ENCODE measurements around the gene FRY.

DNA sequence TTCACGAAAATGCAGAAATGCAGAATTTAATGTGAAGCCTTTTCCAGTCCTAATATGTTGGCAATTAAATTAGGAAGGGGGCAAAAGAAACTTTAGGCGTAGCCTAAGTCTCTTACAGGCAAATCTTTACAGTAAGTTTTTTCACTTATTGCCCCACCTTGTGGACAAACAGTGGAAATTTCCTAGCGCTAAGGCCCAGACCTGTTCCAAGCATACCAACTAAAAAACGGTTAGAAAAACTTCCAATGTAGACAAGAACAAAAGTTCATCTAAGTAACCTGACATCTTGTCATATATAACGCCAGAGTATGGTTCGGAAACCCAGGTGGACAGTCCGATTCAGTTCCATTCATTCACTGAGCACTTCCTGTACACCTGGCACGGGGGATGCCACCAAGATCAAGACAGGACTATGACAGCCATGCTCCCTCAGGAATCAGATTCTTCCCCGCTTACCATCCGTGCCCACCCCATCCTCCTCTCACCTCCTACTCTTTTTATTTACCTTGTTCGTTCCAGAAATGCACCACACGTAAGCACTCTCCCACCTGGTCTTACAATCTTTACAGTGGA, 278.6 kb downstream of the FRY start:
- TF ChIP-seq TAF1 (IDR thresholded peaks at IDR 0.05; ENCODE audit: low read depth, low read length) (no peak), POLR2A (IDR thresholded peaks at IDR 0.05; ENCODE audit: low read depth, low read length) (no peak), POLR2AphosphoS5 (IDR thresholded peaks at IDR 0.05; ENCODE audit: low read depth, low read length) (no peak), PAX5 (IDR thresholded peaks at IDR 0.05; ENCODE audit: insufficient read depth, low read length, severe bottlenecking) (no peak), SPI1 (IDR thresholded peaks at IDR 0.05; ENCODE audit: low read depth, low read length) (no peak)

Data from GM12891 (cell line).